Suprapubic skin (tissue), 2 donors: ENCODE data around the gene VTA1.

Experiments
- EP300 ChIP-seq: sonication (generic); formaldehyde crosslinking; IDR thresholded peaks from one replicate; pipeline ENCODE4 v1.6.1; 2017; ENCODE audit warnings: antibody characterized with exemption
- POLR2A ChIP-seq, 2 donors: fragments of 450-650 bp; IDR thresholded peaks; one replicate each; pipeline ENCODE4 v1.6.1; 2017; ENCODE audit warnings: antibody characterized with exemption in 2 of 2, mild to moderate bottlenecking in 2 of 2, moderate library complexity in 2 of 2

- TF ChIP-seq POLR2A (IDR thresholded peaks at IDR 0.05): no peak
- no peak for TF ChIP-seq EP300
Observed at GRCh38 chr6:142172758-142173157, 25.7 kb downstream of the VTA1 start.
